ENCODE measurements around the gene FER1L5.

The FER1L5 gene

GRCh38 chr2:96692094-96692971 lies 49.8 kb downstream of the FER1L5 start:
- TF ChIP-seq CTCF (IDR thresholded peaks at IDR 0.05; ENCODE audit: low read length, missing control alignments) = no peak
- no peak overlapping the region for H3K4me3 ChIP-seq (replicated peaks; ENCODE audit: low read depth, low read length)
- no peak for DNase-seq (ENCODE audit: low read depth)

GRCh38 chr2:96693286-96694200 lies 51.0 kb downstream of the FER1L5 start:
- no peak overlapping the region for H3K4me3 ChIP-seq (replicated peaks; ENCODE audit: low read depth, low read length)

GRCh38 chr2:96694279-96694678 lies 51.7 kb downstream of the FER1L5 start:
- DNase-seq (ENCODE audit: low read depth) = no peak
- no peak overlapping the region for H3K4me3 ChIP-seq (replicated peaks; ENCODE audit: low read depth, low read length)
- no peak for TF ChIP-seq CTCF (IDR thresholded peaks at IDR 0.05; ENCODE audit: low read length, missing control alignments)

More at GRCh38 chr2:96693286-96694200, 51.0 kb downstream of the FER1L5 start:
- no peak for TF ChIP-seq CTCF (IDR thresholded peaks at IDR 0.05; ENCODE audit: low read length, missing control alignments)
- no peak for DNase-seq (ENCODE audit: low read depth)

- DNase-seq (ENCODE audit: low read depth) = no peak
- TF ChIP-seq CTCF (IDR thresholded peaks at IDR 0.05; ENCODE audit: low read length, missing control alignments) = no peak
- H3K4me3 ChIP-seq (replicated peaks; ENCODE audit: low read depth, low read length) = no peak overlapping the region
Observed at GRCh38 chr2:96694816-96695455, 52.4 kb downstream of the FER1L5 start.

DNA sequence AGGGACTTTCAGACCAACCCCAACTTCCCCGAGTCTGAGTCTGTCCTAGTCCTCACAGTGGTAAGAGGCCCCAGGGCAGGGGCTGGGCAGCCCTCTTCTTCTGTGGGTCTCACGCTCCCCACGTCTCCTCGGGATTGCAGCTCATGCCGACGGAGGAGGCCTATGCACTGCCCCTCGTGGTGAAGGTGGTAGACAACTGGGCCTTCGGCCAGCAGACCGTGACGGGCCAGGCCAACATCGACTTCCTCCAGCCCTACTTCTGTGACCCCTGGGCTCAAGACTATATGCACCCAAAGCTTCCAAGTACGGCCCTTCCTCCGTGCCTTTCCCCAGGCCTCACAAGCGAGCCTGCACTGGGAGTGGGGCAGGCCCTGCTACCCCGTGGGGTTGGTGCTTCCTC lies 53.0 kb downstream of the FER1L5 start:
- H3K4me3 ChIP-seq (replicated peaks; ENCODE audit: low read depth, low read length) = no peak overlapping the region
- no peak for DNase-seq (ENCODE audit: low read depth)
- no peak for TF ChIP-seq CTCF (IDR thresholded peaks at IDR 0.05; ENCODE audit: low read length, missing control alignments)

GRCh38 chr2:96697476-96697875 lies 54.9 kb downstream of the FER1L5 start:
- no peak for DNase-seq (ENCODE audit: low read depth)
- no peak overlapping the region for H3K4me3 ChIP-seq (replicated peaks; ENCODE audit: low read depth, low read length)
- no peak for TF ChIP-seq CTCF (IDR thresholded peaks at IDR 0.05; ENCODE audit: low read length, missing control alignments)
